GM21576 (cell line): ENCODE data around the gene PCYOX1L.

Source experiments
- ATAC-seq: cut with Tn5 transposase; IDR thresholded peaks from one replicate; pipeline ENCODE4 v1.9.1; 2021; ENCODE audit warnings: mild to moderate bottlenecking, moderate library complexity; ENCODE audit not compliant: unreplicated experiment

PCYOX1L gene, protein sequence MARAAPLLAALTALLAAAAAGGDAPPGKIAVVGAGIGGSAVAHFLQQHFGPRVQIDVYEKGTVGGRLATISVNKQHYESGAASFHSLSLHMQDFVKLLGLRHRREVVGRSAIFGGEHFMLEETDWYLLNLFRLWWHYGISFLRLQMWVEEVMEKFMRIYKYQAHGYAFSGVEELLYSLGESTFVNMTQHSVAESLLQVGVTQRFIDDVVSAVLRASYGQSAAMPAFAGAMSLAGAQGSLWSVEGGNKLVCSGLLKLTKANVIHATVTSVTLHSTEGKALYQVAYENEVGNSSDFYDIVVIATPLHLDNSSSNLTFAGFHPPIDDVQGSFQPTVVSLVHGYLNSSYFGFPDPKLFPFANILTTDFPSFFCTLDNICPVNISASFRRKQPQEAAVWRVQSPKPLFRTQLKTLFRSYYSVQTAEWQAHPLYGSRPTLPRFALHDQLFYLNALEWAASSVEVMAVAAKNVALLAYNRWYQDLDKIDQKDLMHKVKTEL

DNA sequence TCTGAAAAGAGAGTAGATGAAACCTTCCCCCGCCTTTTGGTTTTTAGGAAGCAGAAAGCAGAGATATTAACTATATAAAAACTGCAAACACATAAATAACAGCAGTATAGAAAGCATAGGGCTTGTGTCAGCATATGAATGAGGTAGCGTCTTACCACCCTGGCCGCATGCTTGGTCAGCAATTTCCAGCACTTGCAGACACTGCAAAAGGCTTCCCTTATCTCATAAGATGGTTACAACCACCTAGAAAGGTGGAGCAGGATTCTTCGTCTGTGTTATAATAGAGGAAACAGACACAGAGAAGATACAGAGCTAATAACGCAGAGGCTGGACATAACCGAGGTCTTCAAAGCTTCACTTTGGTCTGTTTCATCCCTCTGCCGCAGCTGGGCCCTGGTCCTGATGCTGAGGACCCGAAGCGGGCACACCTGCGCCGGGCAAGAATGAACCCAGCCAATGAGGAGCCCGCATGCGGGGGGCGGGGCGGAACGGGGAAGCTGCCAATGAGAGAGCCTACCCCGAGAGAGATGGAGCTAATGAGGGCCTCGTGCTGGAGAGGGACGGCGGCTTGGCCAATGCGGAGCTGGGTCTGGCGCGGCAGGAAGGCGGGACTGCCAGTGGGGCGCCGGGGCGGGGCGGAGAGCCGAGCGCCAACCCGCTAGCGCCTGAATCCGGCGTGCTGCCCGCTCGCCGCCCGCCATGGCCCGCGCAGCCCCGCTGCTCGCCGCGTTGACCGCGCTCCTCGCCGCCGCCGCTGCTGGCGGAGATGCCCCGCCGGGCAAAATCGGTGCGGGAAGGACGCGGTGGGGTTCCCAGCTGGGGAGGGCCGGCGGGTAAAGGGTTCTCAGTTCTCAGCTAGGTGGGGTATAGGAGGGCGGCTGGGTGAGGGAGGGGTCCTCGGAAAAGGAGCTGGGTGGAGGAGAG is at the start of gene PCYOX1L:
PCYOX1L (plus strand) TSS at position 677 of the 924 bp plus-strand sequence; CDS start at position 700, 23 bp downstream.
- peak; percentile 99 for ATAC-seq

DNA sequence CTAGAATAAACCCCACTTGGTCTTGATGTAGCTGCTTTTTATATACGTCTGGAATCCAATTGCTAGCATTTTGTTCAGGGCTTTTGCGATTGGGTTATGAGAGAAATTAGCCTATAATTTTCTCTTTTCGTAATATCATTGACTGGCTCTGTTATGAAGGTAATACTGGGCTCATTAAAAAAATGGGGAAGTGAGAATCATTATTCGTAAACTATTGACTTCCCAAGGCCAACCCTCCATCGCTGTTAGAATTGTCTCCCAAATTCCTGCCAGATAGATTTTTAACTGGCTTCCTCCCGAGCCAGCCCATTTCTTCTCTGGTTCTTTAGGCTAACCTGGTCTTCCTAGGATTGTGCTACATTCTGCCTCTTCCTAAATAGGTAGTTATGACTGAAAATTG is 48.5 kb upstream of the PCYOX1L start:
- no peak for ATAC-seq

DNA sequence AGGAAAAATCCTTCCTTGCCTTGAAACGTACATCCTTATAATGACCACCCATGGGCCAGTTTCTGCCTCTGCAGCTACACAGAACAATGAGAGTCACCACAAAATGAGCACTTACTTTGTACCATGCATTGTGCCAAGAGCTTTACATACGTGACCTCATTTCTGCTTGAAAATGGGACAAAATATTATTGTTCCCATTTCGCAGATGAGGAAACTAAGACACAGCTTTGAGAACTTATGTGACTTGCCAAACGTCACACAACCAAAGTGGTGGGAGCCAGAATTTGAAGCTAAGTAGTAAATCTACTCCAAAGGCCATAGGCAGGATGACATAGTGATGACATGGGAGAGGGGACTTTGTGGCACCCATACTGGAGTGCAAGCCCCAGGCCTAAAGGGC is 47.4 kb upstream of the PCYOX1L start:
- ATAC-seq = no peak

DNA sequence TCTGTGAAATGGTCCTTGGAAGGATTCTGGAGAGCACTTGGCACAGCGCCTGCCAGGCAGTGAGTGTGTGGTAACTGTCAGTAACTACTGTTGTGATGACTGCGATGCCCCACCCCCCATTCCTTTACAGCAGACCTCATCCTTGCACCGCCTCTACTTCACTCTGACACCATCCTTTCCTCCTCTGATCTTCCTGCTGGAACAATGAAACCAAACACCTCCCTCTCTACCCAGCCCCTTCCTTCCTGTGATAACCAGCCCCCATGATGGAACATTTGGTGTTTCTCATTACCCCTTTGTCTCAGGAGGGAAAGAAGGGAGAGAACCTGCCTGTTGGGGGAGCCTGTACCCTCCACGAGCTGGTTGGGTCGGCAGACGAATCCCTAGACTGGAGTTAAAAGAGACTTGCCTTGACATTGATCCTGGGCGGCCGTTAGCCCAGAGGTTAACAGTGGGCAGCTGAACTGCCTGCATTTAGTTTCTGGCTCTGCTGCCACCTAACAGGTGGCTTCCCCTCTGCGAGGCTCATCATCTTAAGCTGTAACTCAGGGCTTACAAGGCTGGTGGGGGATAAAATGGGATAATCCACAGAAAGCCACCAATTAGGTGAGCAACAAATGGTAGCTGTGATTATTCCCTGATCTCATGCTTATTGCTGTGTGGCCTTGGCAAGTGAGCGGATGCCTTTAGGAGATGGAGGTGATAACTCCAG is 46.7 kb upstream of the PCYOX1L start:
- no peak for ATAC-seq

DNA sequence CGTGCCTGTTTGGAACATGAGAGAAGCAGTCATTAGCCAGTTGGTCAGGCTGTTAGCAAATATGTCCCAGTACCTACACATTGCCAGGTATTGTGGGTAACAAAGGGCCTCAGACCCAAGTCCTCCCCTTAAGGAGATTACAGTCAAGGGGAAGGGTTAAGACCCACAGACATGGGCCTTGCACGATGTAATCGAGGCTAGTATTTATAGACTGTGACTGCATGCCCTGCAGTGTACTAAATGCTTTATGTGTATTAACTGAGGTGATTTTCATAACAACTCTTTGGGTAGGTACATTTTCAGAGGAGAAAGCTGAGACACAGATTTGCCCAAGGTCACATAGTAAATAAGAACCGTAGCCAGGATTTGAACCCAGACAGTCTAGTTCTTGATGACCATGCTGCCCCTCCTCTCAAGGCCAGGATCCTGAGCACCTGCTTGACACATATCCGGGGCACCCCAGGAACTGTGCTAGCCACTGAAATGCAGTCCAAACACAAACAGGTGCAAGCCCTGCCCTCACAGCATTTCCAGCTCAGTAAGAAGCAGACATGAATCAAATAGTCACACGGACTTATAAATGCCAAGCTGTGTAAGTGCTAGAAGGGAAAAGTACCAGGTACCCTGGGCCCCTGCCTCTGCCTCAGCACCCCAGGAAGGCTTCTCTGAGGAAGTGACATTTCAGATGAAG is 44.5 kb upstream of the PCYOX1L start:
- ATAC-seq = no peak

DNA sequence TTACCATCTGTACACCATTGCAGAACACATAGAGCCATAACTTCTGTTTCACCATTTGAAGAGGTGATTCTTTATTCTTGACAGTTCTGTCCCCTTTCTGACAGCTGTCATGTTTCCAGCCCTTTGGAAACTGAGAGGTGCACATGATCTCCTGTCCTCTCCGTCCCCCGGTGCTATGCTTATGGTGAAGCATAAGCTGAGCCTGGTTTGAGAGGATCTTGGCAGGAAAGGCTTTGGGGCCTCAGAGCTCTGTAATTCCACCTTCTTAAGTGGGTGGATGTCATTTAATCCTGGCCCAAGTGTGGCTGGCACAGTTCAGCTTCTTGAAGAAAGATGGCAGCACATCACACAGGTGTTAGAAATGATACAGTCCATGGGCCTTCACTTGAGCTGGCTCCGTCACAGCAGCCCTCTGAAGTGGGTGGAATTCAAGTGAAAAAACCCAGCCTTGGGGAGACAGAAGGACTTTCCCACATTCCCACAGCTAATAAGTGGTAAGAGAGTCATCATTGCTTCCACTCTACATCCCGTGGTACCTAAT is 43.2 kb upstream of the PCYOX1L start:
- ATAC-seq = no peak

DNA sequence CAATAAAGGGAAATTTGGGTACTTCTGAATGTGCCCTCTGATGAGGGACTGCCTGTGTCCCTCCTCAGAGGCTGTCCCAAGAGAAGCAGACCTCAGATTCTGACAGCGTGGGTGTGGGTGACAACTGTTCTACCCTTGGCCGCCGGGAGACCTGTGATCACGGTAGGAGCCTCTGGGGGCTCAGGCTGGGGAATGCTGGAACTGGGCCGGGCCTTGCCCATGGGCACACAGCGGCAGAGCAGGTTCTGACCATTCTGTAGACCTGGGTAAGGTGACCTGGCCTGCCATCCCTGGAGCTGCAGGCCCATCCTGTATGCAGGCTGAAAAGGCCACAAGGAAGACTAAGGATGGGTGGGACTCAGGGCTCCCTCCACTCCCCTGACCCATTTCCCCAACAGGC is 42.1 kb upstream of the PCYOX1L start:
- no peak for ATAC-seq

DNA sequence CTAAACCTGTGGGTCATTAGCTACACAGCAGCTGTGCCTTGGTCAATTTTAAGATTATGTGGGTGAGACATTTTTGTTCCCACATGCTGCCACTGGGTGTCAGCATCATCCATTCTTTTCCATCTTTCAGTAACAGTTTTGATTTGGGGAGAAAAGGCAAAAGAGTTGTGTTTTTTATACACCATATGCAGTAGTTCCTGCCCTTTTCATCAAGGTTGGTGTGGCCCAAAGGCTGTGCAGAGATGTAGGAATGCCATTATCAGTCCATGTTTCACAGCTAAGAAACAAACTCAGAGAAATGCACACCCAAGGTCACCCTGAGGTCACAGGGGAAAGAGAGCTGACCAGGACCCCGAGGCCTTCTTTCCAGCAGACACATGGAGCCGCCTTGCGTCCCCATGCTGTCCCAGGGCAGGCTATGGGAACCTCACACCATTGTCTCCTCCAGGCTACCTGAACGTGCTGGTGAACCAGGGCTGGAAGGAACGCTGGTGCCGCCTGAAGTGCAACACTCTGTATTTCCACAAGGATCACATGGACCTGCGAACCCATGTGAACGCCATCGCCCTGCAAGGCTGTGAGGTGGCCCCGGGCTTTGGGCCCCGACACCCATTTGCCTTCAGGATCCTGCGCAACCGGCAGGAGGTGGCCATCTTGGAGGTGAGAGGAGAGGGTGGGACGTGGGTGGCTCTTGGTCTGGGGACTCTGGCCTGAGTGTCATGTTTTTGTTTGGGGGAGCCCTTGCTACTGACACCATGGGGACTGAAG is 40.4 kb upstream of the PCYOX1L start:
- peak; percentile 61 for ATAC-seq

DNA sequence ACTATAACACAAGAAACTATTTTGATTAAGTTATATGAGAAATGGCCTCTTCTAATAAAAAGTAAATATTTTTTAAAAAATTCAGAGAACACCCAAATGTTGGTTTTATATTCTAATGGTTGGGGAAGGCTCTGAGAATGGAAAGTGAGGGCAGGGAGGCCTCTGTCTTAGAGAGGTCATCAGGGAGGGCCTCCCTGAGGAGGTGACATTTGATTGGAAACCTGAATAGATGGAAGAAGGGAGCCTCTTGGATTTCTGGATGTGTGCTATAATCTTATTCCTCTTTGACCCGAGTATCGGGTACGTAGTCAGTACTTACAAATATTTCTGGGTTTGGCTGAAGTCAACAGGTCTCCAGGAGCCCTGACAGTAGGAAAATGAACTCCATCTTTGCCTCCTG is 38.7 kb upstream of the PCYOX1L start:
- no peak for ATAC-seq

DNA sequence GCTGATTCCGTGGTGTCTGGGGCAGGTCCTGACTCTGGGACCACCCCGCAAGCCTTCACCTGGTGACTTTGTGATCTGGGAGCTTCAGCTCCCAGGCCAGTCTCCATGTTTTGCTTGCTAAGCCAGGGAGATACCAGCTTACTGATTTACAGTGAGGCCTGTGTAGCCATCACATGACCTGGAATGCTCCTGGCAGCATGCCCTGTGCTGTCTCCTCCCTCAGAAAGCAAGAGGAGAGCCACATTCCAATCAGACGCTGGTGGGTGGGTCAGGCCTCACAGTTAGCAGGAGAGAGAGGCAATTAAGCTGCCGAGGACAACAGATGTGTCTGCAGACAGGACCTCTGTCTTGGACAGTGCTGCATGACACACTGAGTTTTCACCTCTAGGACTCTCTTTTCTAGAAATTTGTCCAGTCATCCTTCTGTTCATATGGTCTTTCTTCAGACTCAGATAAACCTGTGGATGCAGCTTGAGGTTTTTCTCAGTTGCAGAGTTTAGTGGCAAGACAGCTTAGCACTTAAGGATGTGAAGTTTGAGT is 37.0 kb upstream of the PCYOX1L start:
- ATAC-seq = no peak

DNA sequence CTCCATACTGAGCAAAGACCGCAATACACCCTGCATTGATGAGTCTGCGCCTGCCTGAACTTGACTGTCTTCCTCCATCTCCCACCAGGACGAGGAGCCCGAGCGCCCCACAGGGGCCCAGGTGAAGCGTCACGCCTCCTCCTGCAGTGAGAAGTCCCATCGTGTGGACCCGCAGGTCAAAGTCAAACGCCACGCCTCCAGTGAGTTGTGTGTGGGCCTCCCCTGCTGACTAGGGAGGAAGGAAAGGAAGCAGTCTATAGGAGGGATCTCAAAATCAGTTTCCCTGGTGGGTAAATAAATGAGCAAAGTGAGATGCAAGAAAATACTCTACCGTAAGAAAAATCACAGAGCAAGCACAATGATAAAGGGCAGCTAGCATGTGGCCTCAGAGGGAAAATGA is 35.3 kb upstream of the PCYOX1L start:
- ATAC-seq = no peak

DNA sequence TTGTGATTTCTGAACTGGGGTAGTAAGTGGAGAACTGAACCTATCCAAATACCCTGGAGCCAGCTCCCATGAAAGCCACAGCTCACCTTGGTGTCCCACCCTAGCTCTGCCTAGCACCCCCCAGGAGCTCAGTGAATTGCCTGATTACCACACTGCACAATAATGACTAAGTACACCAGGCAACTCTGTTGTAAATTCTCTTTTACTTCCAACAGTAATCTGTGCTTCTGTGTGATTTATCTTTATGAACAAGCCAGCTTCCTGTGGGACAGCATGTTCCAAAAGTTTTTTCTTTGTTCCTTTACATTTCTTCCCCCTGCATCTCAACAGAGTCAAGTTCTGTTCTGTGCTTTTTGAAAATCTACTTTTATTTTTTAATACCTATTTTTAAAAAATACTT is 34.6 kb upstream of the PCYOX1L start:
- ATAC-seq = no peak

DNA sequence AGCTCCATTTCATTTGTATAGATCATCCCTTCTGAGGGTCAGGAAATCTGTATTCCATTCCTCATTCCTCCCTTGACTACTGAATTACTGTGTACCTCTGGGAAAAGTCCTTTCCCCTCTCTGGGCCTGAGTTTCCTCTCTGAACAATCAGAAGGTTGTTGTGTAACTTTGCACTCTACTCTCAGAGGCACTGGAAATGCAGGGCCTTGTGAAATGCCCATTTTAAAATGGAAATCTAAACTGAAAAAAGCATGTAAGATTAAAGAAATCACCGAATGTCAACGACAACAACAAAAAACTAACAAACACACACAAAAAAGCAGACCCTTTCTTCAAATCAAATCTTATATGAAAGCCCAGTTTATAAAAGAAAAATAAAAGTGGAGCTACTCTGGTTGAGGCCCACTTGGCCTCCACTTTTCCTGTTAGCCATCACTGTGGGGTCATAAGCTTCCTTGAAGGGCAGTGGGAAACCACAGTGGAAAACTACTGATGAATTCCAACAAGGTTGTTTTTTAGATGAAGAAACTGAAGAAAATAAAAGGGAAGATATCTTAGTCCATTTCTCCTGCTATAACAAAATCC is 34.1 kb upstream of the PCYOX1L start:
- ATAC-seq = no peak

DNA sequence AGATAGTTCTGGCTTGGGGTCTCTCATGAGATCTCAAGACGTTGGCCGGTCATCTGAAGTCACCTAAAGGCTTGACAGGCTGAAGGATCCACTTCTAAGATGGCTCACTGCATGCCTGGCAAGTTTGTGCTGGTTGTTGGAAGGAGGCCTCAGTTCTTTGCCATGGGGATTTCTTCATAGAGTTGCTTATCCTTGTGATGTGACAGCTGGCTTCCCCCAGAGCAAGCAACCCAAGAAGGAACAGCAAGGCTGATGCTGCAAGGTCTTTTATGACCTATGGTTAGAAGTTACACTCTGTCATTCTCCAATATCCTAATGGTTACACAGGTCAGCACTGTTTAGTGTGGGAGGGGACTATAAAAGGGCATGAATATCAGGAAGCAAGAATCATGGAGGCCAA is 33.2 kb upstream of the PCYOX1L start:
- no peak for ATAC-seq

DNA sequence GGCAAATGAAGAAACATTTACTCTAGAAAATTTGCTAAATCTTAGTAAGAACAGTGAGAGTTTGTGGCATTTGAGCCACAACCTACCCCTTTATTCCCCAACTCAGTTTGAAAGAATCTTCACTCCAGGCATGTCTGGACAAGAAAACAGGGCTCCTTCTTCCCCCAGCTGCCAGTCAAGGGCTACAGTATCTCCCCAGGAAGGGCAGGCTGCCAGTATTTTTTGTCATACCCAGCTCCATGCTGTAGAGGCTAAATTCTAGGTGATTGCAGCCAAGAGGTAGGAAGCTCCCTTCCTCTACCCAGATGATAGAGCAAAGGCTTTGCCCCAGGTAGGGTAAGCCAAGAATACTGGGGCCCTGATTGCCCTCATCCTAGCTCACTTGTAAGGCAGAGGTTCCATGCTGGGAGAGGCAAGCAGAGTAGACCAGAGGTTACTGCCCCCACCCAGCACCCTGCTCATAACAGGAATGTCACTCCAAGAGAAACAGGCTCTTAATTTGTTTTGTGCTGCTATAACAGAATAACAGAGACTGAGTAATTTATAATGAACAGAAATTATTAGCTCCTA is 32.6 kb upstream of the PCYOX1L start:
- no peak for ATAC-seq

DNA sequence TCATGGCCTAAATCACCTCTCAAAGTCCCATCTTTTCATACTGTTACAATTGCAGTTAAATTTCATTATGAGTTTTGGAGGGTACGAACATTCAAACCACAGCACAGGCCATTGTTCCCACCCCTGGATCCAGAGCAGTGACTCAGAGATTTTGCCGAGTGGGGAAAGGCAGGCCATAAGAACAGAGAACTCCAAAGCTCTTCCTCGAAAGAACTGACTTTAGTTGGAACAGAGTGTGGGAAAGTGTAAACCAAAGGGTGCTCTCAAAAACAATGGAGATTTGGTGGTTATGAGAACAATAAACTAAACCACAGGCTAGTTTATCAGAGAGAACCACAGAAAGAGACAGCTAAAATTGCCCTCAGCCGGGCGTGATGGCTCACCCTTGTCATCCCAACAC is 32.0 kb upstream of the PCYOX1L start:
- no peak for ATAC-seq

DNA sequence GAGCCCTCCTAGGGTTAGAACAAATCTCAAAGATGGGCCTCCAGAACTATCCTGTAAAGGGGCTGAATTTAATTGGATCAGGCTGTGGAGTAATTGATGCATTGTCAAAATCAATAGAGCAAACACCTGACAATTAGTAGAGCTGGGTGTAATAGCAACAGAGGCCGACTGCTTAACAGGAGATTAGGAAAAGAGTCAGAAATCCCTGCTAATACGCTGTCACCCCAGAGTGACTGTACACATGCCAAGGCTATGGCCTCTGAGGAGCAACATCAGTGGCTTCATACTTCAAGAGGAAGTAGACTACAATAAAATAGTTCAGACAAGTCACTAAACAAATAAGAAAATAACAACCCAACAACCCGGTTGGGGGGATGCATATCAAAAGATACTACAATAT is 31.2 kb upstream of the PCYOX1L start:
- no peak for ATAC-seq

DNA sequence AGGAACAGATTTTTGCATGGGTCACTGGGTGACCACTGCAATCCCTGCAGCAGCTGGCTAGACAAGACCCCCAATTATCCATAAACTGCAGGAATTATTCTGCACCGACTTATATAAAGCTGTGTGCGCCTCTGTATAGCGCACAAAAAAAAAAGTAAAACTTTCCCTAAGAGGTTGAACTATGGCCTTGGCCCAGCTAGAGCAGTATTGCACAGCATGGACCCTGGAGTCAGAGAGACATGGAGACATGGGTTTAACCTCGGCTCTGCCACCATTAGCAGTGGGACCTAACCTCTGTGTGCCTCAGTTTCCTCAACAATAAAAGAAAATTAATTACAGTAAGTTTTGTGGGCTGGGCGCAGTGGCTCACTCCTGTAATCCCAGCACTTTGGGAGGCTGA is 29.7 kb upstream of the PCYOX1L start:
- no peak for ATAC-seq
